SJCRH30 (cell line): ENCODE results near the gene NDRG3. TPM values are rescaled to one million over a fixed set of nuclear protein-coding genes. Genes with fewer than 3 reads are reported as not detected.

ENCODE experiments used
- DNase-seq, 2 experiments: peaks; one replicate each; pipeline ENCODE4 v3.0.0-alpha.2; 2015 to 2020
- H3K27ac ChIP-seq: fragments of 250-450 bp; sonication (Bioruptor Pico); 2 replicates; pipeline ENCODE4 v1.5.1; 2020; ENCODE audit warnings: mild to moderate bottlenecking, moderate library complexity
- H3K27me3 ChIP-seq: fragments of 250-450 bp; sonication (Bioruptor Pico); 2 replicates; pipeline ENCODE4 v1.5.1; 2020; ENCODE audit warnings: mild to moderate bottlenecking, moderate library complexity
- H3K36me3 ChIP-seq: fragments of 250-450 bp; sonication (Bioruptor Pico); 2 replicates; pipeline ENCODE4 v1.5.1; 2020; ENCODE audit warnings: mild to moderate bottlenecking, moderate library complexity
- H3K4me1 ChIP-seq: fragments of 250-450 bp; sonication (Bioruptor Pico); 2 replicates; pipeline ENCODE4 v1.5.1; 2020; ENCODE audit warnings: mild to moderate bottlenecking, moderate library complexity
- H3K4me3 ChIP-seq: fragments of 250-450 bp; sonication (Bioruptor Pico); 2 replicates; pipeline ENCODE4 v1.5.1; 2020; ENCODE audit warnings: mild to moderate bottlenecking, moderate library complexity
- H3K9me3 ChIP-seq: fragments of 250-450 bp; sonication (Bioruptor Pico); replicated peaks from 2 replicates; pipeline ENCODE4 v1.5.1; 2020; ENCODE audit warnings: mild to moderate bottlenecking, moderate library complexity
- total RNA-seq: library from RNA; depleted of rRNA; stranded (reverse); fragments of >200 nt; shearing (Covaris generic); gene quantifications from 2 replicates; pipeline ENCODE4 v1.2.3, GENCODE V29; 2014; rRNA removed

The NDRG3 gene
- total RNA-seq, 1 experiment from 2014 or later: 46.6 TPM

GRCh38 chr20:36607586-36608387 lies 138.1 kb downstream of the NDRG3 start:
- Histone ChIP-seq H3K36me3 (peaks cover 45% of the 10 kb centered on the region), H3K9me3 (no peaks in the 10 kb centered on the region), H3K4me3 (no peak overlapping the region), H3K27me3 (no peaks in the 10 kb centered on the region), H3K27ac (no peak overlapping the region), H3K4me1 (peaks cover 5% of the 10 kb centered on the region)
- DNase-seq: no peak

GRCh38 chr20:36606158-36607066 lies 139.5 kb downstream of the NDRG3 start:
- H3K4me3 ChIP-seq: peak overlapping the region; percentile 91
- H3K27me3 ChIP-seq: no peaks in the 10 kb centered on the region
- no peaks in the 10 kb centered on the region for H3K9me3 ChIP-seq
- H3K36me3 ChIP-seq: peaks cover 31% of the 10 kb centered on the region
- H3K27ac ChIP-seq: peak overlapping the region; percentile 39
- DNase-seq: no peak
- peaks cover 5% of the 10 kb centered on the region for H3K4me1 ChIP-seq

GRCh38 chr20:36605399-36606157 lies 140.3 kb downstream of the NDRG3 start, which contains the start of gene RAB5IF:
TSS of gene RAB5IF (plus strand) at chr20:36605779. CDS start at chr20:36605952, 173 bp downstream.
- Histone ChIP-seq H3K27ac (peak within 1 kb of the TSS; percentile 39), H3K27me3 (no peaks in the 10 kb centered on the region), H3K4me3 (peak within 1 kb of the TSS; percentile 91), H3K9me3 (no peaks in the 10 kb centered on the region), H3K36me3 (peaks cover 26% of the 10 kb centered on the region), H3K4me1 (peaks cover 5% of the 10 kb centered on the region)
- DNase-seq: peak; percentile 100

- Histone ChIP-seq H3K4me1 (peaks cover 5% of the 10 kb centered on the region), H3K4me3 (peak overlapping the region; percentile 91), H3K36me3 (peaks cover 20% of the 10 kb centered on the region), H3K27me3 (peaks cover 2% of the 10 kb centered on the region; the same call in 1 of the 2 replicates), H3K27ac (peak overlapping the region; percentile 25; the same call in 1 of the 2 replicates), H3K9me3 (no peaks in the 10 kb centered on the region)
- DNase-seq: peak in 1 of 2 experiments; percentile 42
Measured at GRCh38 chr20:36604952-36605398, 140.9 kb downstream of the NDRG3 start.

Other genes with a start within 250 kb of the NDRG3 start
- 0.49 and 0.76 TPM in 2 replicates for gene MYL9, start 204.6 kb downstream of the NDRG3 start, total RNA-seq
- gene TGIF2, start 172.5 kb downstream of the NDRG3 start, total RNA-seq: 71.1 and 75.5 TPM in 2 replicates
- 125 and 131 TPM in 2 replicates for gene RAB5IF, start 140.3 kb downstream of the NDRG3 start, total RNA-seq
- gene SLA2, start 99.9 kb downstream of the NDRG3 start, total RNA-seq: 0.06 TPM in 1 of 2 replicates, not detected in the other
- 66.6 and 75.3 TPM in 2 replicates for gene DSN1, start 27.7 kb upstream of the NDRG3 start, total RNA-seq
- 1.8 and 1.9 TPM in 2 replicates for gene TLDC2, start 130.0 kb upstream of the NDRG3 start, total RNA-seq
- gene SAMHD1, start 205.6 kb upstream of the NDRG3 start, total RNA-seq: 10.1 and 11.9 TPM in 2 replicates